Stimulated activated CD4-positive, alpha-beta T cell treated with anti-CD3 and anti-CD28 coated beads, Interleukin-2, amount 100 ng/mL, for 48 hours (primary cell): Measurements from ENCODE around the gene CEACAM3.

Experiments used
- DNase-seq, 2 donors: peaks; one replicate each; pipeline ENCODE4 v3.0.0-alpha.2; 2020

CEACAM3 gene

DNA sequence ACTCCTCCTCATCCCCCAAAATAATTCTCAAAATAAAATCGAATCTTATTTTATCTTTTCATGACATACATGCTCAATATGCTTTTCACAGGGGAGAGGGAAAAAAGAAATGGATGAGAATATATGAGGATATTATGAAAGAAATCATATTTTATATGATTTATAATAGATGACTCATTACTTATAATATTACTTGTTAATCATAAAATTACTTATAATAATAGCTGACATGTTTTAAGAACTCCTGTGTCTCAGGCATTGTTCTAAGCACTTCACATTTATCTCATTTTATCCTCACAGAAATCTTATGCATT is 3.0 kb upstream of the CEACAM3 start:
- DNase-seq: no peak

DNA sequence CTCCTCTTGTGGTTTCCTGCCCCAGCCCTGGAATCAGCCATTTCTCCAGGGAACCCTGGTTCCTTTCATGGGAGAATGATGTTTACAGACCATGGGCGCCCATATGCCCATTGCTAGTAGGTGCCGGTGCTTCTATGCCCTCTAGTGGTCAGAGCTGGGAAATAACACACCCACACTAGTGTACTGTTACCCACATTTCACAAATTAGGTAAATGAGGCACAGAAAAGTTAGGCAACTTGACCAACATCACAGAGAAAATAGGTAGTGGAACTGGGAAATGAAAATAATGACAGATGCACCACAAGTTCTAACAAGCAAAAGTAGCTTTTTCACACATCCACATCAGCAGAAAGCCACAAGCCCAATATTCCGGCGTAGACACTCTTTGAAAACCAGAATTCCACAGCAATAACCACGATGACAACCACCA is 1.3 kb upstream of the CEACAM3 start:
- DNase-seq: peak; percentile 61 to 66

DNA sequence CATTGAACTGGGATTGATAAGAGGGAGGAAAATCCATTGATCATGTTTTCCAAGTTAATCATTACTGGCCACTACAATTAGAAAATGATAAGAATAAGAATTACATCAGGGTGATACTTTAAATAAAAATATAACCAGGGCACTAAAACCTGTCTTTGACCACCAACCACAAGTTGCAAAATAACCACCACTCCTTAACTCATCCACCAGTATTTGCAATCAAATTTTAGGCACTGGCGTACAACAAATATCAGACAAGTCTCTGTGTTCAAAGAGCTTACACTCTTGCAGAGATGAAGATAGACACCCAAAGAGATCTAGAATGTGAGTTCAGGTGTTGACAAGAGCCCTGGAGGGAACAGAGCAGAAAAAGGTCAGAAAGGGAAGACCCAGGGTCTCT is 514 bp downstream of the CEACAM3 start:
- DNase-seq: no peak

DNA sequence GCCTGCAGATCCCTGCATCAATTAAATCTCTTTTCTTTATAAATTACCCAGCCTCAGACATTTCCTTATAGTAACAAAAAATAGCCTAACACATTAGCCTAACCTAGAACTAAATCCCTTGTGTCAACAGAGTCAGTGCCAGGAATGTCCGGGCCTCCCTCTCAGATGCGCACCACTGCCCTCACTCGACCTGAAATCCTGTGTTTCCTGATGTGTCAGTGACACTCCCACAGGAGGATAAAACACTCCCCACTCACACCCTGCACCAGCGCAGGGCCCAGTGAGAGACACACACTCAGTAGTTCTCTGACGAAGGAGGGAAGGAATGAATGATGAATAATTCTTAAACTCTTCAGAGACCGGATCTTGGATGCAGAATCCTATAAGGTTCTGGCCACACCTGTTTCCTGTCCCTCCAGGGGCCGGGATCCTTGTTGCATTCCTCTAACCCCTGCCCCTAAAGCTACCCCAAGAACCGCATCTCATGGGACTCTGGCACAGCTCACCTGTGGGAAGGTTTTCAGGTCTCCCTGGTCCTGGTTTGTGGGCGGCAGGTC is 3.1 kb downstream of the CEACAM3 start:
- DNase-seq: no peak

DNA sequence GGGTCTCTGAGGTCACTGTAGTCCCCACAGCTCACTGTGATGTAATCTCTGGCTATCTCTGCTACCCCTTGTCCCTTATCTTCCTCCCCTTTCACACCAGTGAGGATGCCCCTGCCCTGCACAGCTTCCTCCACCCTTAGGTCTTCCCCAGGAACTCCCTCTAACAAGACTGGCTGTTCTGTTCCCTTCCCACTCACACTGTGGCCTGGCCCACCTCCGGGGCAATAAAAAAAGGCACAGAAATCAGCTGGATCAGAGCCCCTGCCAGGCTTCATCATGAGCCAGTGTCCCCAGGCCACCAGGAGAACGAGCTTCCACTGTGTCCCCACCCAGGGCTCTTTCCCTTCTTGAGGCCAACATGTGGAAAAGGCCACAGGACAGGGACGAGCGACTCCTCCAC is 4.6 kb downstream of the CEACAM3 start:
- DNase-seq: no peak

DNA sequence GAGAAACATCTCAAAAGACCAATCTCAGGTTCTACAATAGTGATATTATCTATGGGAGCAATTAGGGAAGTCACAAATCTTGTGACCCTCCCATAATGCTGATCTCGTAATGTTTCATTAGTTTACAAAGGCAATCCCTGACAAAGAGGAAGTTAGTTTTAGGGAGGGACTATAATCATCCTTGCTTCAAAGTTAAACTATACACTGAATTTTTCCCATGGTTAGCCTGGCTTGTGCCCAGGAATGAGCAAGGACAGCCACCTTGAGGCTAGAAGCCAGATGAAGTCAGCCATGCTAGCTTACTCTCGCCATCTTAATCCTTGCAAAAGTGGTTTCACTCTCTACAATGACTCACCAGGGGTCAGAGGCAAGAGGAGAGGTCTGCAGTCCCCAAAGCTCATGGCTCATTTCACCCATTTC is 5.4 kb downstream of the CEACAM3 start:
- DNase-seq: no peak

DNA sequence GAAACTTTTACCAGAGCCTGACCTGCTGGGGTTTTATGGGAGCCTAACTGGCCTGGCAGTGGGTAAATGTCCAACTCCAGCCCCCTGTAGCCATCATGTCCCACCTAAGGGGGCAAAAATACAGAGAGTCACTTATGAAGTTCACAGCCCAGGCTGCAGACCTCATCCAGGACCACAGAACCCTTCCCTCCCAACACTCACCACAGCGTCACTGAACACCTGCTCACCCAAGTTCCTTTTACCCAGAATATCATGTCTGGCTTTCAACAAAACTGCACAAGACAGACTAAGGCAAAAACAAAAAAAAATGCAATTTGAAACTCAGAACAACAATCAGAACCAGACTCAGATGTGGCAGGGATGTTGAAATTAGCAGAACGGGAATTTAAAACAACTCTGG is 6.4 kb downstream of the CEACAM3 start:
- DNase-seq: no peak

DNA sequence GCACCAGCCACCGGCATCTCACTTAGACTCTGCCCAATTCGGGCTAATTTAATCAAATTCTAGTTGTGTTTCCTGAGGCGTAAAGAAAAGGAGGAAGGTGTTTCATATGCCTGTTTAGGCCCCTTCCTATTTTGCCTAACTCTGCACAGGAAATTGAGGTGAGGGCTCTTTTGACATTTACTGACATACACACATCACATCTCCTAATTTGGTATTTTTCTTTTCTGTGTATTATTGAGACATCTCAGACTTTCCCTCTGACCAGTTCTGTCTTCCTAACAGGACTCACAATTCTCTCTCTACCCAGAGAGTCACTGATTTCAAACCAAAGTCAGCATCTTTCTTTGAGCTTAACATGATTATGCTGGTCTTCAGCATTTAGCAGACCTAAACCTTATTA is 7.9 kb downstream of the CEACAM3 start:
- DNase-seq: no peak

DNA sequence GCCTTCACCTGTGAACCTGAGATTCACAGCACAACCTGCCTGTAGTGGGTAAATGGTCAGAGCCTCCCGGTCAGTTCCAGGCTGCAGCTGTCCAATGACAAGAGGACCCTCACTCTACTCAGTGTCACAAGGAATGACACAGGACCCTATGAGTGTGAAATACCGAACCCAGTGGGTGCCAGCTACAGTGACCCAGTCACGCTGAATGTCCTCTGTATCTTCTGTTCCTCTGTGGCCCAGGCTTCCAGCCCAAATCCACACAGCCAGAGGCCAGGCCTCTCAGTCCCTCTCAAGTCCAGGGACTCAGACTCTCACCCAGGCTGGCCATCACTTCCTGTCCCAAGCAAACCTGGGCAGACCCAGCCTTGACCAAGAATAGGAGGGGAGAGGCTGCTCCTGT is 10.8 kb downstream of the CEACAM3 start:
- no peak for DNase-seq

DNA sequence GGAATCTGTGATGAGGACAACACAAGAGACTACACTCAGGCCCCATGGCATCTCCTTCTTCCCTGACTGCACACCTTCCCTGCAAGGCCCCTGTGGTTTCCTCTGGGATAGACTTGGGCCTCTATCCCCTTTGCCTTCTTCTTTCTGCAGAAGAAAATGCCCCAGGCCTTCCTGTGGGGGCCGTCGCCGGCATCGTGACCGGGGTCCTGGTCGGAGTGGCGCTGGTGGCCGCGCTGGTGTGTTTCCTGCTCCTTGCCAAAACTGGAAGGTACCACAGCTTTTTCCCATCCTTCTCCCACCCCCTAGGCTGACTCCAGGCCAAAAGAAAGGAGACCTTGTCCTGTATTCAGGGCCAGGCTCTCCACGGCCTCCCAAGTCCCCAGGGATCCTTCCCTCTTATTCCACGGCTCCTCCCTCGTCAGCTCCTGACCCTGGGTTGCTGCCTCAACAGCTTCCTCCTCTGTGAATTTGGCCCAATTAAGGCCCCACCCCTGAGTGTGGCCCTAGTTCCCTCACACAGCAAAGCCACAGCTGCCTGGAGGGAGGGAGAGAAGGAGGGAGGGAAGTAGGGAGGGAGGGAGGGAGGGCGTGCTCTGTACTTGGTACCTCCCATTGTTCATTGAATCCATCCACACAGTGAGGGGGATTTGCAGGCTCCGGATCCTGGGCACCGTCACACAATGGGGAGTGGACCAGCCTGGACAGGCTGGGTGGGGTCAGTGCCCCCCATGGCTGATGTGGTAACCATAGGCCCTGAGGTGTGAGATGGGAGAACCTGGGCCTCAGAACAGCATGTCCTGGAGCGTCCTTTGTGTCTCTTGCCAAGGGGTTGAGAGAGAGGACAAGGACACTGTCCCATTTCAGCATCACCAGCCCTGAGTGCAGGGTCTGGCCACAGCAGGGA is 12.5 kb downstream of the CEACAM3 start:
- DNase-seq: no peak

DNA sequence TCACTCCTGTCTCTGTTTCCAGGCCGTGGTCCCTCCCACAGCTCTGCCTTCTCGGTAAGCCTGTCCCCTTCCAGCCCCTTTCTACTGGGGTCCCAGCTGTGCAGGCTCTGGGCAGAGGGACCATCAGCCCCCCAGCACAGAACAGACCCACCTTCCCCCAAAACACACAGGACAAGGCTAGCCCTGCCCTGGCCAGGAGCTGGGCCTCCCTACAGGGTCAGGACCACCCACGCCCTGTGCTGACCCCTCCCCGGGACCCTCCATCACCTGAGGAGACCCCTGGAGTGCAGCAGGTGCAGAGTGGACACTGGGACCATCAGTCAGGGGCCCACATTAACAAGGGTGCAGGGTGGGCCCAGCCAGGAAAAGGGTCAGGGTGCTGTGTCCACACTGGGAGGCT is 13.9 kb downstream of the CEACAM3 start:
- DNase-seq: no peak

DNA sequence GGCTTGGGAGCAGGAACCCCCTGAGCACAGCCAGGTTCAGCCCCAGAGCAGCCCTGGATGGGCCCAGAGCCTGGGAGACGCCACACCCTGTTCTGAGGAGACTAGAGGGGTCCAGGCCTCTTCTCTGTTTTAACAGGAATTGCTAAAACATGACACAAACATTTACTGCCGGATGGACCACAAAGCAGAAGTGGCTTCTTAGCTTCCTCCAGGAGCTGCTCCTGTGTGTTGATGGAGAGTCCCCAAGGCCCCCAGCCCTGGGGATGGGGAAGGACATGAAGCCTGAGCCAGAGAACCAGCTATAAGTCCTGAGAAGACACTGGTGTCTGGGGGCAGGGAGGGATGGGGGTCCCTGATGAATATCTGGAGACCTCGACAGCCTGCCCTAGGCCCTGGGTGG is 14.6 kb downstream of the CEACAM3 start:
- DNase-seq: no peak

DNA sequence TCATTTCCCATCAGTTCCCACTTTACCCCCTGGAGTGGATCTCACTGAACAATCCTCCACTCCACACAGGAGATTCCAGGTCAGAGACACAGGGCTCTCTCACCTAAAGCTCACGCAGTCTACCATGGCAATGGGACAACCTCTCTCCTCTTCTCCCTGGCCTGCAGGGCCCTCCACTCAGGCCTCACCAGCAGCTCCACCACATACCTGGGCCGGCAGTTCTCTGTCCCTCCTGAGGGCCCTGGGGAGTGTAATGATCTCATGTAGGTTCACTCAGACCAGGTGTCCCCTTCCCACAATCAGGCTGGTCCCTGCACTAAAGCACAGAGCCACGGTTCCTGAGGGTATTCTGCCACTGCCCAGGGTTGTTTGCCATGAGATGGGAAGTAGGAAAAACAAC is 15.6 kb downstream of the CEACAM3 start:
- DNase-seq: no peak

DNA sequence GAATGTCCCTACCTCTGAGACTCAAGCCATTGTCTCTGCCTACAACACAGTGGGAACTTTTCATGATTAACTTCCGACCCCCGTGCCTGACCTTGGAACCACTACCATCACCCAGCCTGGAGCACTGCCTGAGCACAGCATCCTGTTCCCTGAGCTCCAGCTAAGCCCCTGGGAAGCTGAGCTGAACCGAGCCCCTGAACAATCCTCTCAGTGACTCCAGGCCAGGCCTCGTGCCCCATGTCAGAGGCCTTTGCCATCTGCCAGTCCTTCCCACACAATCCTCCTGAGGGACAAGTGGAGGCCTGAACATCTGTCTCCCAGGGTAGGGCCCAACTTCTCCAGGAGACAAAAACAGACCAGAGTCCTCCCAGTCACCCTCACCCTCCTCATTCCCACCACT is 17.5 kb downstream of the CEACAM3 start:
- DNase-seq: no peak

DNA sequence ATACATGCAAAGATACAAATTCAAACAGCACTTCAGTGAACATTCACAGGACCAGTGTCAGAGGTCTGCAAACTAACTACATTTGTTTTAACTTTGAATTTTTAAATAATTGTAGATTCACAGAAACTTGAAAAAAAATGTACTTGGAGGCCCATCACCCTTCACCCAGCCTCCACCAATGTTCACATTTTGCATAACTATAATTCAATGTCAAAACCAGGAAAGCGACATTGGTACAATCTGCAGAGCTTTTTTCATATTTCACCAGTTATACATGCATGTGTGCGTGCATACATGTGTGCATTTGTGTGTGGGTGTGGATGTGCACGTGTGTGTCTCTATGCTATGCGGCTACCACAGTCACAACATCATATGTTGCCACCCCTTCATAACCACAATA is 18.9 kb downstream of the CEACAM3 start:
- DNase-seq: no peak

DNA sequence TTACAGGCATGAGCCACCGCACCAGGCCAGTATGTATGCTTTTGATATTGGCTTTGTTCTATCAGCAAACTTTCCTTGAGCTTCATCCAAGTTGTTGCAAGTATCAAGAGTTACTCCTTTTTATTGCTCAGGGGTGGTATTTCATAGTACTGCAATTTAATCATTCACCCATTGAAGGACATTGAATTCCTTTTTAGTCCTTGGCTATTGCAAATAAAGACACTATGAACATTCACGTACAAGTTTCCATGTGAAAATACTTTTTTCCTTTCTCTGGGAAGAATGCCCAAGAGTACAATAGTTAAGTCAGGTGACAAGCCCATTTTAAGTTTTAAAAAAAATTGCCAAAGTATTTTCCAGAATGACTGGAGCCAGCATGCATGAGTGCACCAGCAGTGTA is 20.4 kb downstream of the CEACAM3 start:
- DNase-seq: no peak

DNA sequence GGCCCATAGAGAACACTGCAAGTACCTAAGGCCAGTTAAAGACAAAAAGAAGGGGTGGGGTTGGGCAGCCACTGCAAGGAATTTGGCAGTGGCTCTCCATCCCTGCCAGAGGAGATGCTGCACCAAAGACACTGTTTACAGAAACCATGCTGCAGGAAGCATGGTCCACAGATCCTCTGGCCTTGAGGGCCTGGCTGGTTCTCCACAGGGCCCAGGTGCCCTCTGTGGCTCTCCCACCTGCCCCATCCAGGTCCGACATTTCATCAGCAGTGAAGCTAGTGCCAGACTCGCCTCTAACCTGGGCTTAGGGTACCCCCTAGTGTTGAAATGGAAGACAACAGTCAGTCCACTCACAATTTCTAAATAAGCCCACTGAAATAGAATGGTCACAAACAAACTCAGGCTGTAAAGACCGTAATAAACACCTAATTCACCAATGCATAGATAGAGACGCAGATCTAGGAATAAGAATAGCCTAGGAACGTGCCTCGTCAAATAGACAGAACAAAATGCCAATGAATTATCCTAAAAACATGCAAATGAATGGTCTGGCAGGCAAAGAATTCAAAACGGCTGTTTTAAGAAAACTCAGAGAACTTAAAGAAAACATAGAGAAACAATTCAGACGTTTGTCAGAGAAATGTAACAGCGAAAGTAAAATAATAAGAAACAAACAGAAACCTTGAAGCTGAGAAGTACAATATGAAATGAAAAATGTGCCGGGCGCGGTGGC is 24.8 kb downstream of the CEACAM3 start:
- peak; percentile 36 to 45 for DNase-seq

DNA sequence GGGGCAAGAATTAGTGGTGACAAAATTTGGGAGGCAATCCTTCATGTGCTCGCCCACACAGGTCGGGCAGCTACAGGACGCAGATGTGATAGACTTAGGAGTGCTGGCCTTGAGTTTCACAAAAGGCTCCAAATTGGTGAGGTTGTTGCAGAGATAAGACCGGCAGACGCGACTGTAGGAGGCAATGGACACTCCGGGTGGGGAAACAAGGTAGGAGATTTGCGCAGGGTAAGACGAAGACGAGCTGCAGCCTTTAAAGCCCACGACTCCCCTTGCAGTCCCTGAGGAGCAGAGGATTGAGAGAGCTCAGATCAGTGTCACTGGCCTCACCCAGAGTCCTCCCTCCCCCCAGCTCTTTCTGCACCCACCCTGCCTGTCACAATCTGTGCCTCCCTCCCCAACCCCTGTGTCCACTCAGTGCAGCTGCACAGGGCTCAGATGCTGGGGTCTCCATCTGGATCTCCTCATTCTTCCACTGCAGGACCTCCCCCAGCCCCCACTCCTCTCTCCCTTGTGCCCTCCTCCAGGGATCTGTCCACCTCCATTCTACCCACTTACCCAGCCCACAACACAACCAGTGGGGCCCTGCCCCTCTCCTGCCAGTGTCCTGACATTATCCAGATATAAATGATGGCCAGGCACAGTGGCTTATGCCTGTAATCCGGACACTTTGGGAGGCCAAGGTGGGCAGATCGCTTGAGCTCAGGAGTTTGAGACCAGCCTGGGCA is 41.8 kb downstream of the CEACAM3 start:
- no peak for DNase-seq

DNA sequence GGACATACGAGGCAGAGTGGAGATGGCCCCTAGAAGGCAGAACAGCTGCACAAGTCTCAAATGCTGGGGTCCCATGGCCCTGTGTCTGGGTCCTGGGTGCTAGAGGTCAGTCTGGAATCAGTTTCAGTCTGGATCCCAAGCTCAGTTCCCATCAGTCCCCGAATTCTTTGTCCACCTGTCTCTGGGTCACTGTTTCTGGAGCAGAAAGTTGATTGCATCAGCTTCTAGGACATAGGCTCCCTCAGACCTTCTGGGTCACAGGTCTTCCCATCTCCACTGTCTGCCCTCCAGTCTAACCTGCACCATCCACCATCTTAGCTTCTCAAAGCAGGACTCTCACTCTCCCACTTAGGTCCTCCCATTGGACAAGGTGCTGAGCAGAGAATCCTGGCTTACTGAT is 42.8 kb downstream of the CEACAM3 start:
- no peak for DNase-seq

DNA sequence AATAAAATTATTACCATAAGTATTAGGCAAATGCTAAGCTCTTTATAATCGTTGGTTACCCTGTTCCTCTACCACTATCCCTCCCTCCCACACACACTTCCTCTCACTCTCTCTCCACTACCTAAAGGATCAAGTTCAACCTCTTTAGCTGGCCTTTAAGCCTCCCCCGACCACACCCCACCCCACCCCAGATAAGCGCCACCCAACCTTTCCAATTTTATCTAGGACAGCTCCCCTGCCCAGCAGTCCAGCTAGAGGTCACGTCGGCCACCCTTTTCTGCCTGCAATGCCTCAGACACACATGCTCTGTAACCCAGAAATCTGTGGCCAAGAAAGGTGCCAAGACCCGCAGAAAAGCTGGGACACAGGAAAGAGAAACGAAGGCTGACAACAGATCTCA is 47.0 kb downstream of the CEACAM3 start:
- DNase-seq: no peak

DNA sequence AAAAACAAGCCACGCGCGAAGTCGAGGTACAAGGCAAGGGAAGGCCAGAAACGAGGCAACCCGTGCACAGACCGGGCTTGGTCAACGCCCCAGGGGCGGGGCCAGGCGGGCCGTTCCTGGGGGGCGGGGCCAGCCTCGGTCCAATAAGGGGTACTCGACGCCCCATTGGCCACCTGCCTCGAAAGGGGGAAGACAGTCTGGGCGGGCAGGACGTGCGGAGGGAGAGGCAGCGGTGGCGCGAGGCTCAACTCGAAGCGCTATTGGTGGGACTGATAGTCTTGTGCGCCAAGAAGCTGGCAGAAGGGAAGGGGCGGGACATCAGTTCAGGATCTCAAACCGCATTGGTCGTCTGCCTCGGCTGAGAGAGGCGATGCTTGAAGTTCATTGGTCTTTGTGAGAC is 48.2 kb downstream of the CEACAM3 start, which contains the start of gene LYPD4:
Gene LYPD4 (minus strand): TSS at position 83 of the 400 bp plus-strand sequence. CDS start 5,398 bp downstream, outside the sequence.
- DNase-seq: no peak

DNA sequence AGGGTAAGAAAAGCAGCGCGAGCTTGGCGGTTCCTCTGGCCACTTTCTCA is 48.4 kb downstream of the CEACAM3 start, which contains the start of gene DMRTC2:
Gene DMRTC2 (plus strand): TSS at position 42 of the 50 bp plus-strand sequence. CDS start 2,387 bp downstream, outside the sequence.
- DNase-seq: no peak

DNA sequence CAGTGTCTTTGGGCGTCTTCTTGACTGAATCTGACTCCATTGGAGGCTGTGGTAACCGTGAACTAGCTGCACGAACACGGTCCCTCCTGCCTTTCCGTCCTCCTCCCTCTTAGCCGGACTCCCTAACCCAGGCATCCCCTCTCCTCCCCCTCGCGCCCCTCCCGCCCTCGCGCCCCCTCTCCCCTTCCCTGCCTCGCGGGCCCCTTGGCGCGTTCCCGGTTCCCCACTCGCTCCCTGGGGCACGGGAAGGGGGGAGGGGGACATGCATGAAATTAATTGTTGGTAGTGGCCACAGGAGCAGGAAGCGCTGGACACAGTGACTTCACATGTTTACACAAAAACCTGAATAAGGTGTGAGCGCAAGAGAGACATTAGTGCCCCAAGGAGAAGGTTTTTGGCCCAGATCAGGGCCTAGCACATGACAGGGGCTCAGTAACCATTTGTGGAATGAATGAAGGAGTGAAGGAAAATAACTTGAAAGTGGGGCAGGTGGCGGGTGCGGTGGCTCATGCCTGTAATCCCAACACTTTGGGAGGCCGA is 48.7 kb downstream of the CEACAM3 start:
- DNase-seq: no peak
